ENCODE measurements around the gene TAS2R43. TPM values are rescaled to one million over a fixed set of nuclear protein-coding genes. Genes with fewer than 3 reads are reported as not detected.
"Not testable (repeated sequence)": the region's sequence is repeated elsewhere in the genome, so short reads cannot be mapped to it uniquely, and the experiment has no call there.

Gene TAS2R43
- total RNA-seq, 1 experiment from 2014 or later = 0.52 TPM

- peak; percentile 8 for DNase-seq (ENCODE audit: low read depth)
Observed at GRCh38 chr12:11059784-11060183, 32.3 kb downstream of the TAS2R43 start.

- no peak for DNase-seq (ENCODE audit: low read depth)
Observed at GRCh38 chr12:11059041-11059440, 33.1 kb downstream of the TAS2R43 start.

- DNase-seq (ENCODE audit: low read depth) = no peak
Observed at GRCh38 chr12:11055306-11055705, 36.8 kb downstream of the TAS2R43 start.

- not testable (repeated sequence) for DNase-seq (ENCODE audit: low read depth)
Observed at GRCh38 chr12:11049806-11050531, 42.1 kb downstream of the TAS2R43 start.

- not testable (repeated sequence) for DNase-seq (ENCODE audit: low read depth)
Observed at GRCh38 chr12:11041366-11041765, 50.7 kb downstream of the TAS2R43 start.

Other genes starting within 250 kb of the TAS2R43 start
- gene PRR4, start 242.8 kb downstream of the TAS2R43 start, total RNA-seq (2014; rRNA removed) = 0.34 and 1.9 TPM in 2 replicates
- 6.6 and 8.7 TPM in 2 replicates for gene PRH1, start 208.1 kb downstream of the TAS2R43 start, total RNA-seq (2014; rRNA removed)
- 0.06 and 0.63 TPM in 2 replicates for gene TAS2R13, start 182.8 kb downstream of the TAS2R43 start, total RNA-seq (2014; rRNA removed)
- gene PRH2, start 163.1 kb downstream of the TAS2R43 start, total RNA-seq (2014; rRNA removed) = 1.0 TPM in 1 of 2 replicates, not detected in the other
- gene TAS2R14, start 153.1 kb downstream of the TAS2R43 start, total RNA-seq (2014; rRNA removed) = 1.7 and 1.8 TPM in 2 replicates
- 0.58 and 0.75 TPM in 2 replicates for gene TAS2R50, start 105.4 kb downstream of the TAS2R43 start, total RNA-seq (2014; rRNA removed)
- 0.51 and 0.75 TPM in 2 replicates for gene TAS2R20, start 94.0 kb downstream of the TAS2R43 start, total RNA-seq (2014; rRNA removed)
- gene TAS2R19, start 69.7 kb downstream of the TAS2R43 start, total RNA-seq (2014; rRNA removed) = 0.75 and 1.9 TPM in 2 replicates
- gene TAS2R31, start 60.9 kb downstream of the TAS2R43 start, total RNA-seq (2014; rRNA removed) = 1.4 and 1.5 TPM in 2 replicates
- 0.11 and 0.13 TPM in 2 replicates for gene TAS2R46, start 30.0 kb downstream of the TAS2R43 start, total RNA-seq (2014; rRNA removed)
- gene TAS2R30, start 42.3 kb upstream of the TAS2R43 start, total RNA-seq (2014; rRNA removed) = 0.32 and 0.57 TPM in 2 replicates
- 7.6 and 8.5 TPM in 2 replicates for gene SMIM10L1, start 78.9 kb upstream of the TAS2R43 start, total RNA-seq (2014; rRNA removed)
- not detected in 2 replicates for gene TAS2R42, start 94.6 kb upstream of the TAS2R43 start, total RNA-seq (2014; rRNA removed)
- not detected in 2 replicates for gene PRB3, start 177.4 kb upstream of the TAS2R43 start, total RNA-seq (2014; rRNA removed)
- not detected in 2 replicates for gene PRB4, start 218.1 kb upstream of the TAS2R43 start, total RNA-seq (2014; rRNA removed)

Data from LHCN-M2 (cell line).